Epidermal melanocyte (primary cell): ENCODE results near the gene GALK1.
"Not testable (repeated sequence)": the region's sequence is repeated elsewhere in the genome, so short reads cannot be mapped to it uniquely, and the experiment has no call there.

Source experiments
- DNase-seq: peaks from one replicate; pipeline ENCODE4 v3.0.0; 2011; ENCODE audit warnings: low spot score; ENCODE audit not compliant: insufficient read length

GALK1 gene

GRCh38 chr17:75784473-75785015, 19.6 kb upstream of the GALK1 start, which contains the start of gene UNK:
Gene UNK, plus strand, starts transcription at chr17:75784806. Its CDS starts 75 bp downstream, at chr17:75784881.
- peak; percentile 93 for DNase-seq

- DNase-seq, result no peak
Measured at GRCh38 chr17:75783803-75784472, 18.9 kb upstream of the GALK1 start.

- DNase-seq, result no peak
Measured at GRCh38 chr17:75783069-75783783, 18.2 kb upstream of the GALK1 start.

GRCh38 chr17:75779987-75780889, 15.2 kb upstream of the GALK1 start:
- no peak for DNase-seq

- DNase-seq, result peak; percentile 98
Measured at GRCh38 chr17:75779250-75779986, 14.4 kb upstream of the GALK1 start.

DNA sequence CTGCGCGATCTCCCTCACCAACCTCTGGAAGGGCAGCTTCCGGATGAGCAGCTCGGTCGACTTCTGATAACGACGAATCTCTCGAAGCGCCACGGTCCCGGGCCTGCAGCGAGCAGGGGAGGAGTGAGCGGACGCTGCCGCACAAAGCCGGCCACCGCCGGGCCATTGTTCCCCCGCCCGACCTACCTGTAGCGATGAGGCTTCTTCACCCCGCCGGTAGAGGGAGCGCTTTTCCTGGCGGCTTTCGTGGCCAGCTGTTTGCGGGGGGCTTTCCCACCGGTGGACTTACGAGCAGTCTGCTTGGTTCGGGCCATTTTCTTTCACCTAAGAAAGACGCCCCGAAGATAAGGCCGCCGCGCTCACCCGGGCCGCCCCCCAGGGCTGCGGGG, 13.9 kb upstream of the GALK1 start:
- no peak for DNase-seq

DNA sequence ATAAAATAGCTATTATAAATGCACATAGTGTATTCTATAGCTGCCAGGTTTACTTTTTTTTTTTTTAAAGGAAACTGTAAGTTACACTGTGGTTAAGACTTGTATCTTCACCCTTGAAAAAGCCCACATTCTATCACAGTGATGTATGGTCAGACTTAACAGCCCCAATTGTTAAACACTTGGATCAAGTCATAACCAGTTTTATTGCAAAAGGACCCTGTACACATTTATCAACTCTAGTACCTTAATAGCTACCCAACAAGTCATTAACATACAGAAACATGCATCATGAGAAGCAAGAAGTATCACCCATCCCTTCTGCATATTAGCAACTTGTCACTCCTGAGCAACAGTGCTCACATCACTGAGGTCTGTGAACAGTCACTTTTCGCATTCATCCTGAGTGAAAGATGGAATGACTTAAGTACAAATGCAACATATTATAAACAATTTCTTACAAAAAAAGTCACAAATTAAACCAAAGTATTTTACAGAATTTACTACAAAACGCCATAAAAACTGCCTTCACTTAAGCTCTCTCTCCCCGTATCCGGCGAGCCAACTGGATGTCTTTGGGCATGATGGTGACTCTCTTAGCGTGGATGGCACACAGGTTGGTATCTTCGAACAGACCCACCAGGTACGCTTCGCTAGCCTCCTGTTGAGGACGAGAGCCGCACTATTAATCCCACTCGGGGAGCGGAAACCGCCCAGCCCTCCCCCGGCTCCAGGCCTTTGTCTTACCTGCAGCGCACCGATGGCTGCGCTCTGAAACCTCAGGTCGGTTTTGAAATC, 13.3 kb upstream of the GALK1 start:
- DNase-seq, result not testable (repeated sequence)

GRCh38 chr17:75777296-75777922, 12.4 kb upstream of the GALK1 start:
- no peak for DNase-seq

GRCh38 chr17:75776386-75777295, 11.6 kb upstream of the GALK1 start:
- no peak for DNase-seq

DNA sequence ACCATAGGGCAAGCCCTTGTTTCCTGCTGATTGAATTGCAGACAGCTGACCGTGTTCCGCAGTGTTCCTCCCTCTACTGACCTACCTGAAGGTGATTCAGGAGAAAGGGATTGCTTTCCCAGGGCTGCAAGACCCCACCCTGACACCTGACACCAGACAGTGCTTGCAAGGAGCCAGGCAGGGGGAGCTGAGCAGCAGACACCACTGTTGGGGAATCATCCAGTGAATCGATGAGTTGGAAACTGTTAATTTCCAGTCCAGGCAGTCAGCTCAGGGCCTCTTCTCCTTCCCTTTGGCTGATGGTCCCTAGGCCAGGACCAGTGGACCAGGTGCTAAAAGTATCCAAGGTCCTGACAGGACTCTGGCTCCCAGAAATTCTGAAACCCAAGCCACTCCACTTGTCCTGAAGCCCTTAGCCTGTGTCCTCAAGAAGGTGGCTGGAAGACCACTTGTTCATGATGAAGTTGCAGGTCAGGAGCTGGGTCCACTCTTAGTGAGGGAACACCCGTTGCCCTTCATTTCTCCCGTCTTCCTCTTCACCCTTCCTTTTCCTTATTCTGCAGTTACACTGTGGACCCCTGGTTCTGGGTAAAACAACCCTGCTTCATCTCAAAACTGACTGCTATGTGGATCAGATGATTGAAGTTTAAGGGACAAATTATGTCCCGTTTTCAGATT, 10.1 kb upstream of the GALK1 start:
- DNase-seq, result no peak

DNA sequence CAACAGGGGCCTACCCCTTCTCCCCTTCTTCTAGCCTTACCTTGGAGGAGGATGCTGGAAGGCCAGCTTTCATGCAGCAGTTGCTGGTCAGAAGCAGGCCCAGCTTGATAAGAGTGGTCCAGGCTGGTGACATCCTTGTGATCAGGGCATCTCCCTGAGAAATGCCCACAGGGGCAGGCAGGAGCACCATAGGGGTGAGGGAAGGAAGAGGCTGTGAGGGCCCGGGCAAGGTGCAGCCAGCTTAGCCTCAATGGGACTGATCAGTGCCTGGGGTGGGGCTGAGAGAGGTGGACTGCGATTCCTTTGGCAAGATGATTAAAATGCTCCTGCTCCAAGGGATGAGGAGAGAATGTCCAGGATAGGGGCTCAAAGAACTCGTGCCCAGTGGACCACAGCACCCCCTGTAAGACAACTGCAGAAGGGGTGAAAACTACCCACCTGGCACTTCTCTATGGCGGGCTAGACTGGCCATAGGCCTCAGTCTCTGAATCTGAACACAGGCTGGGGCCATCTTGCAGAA, 9.5 kb upstream of the GALK1 start:
- no peak for DNase-seq

- DNase-seq, result no peak
Measured at GRCh38 chr17:75773808-75774470, 8.9 kb upstream of the GALK1 start.

GRCh38 chr17:75773121-75773807, 8.3 kb upstream of the GALK1 start:
- no peak for DNase-seq

- no peak for DNase-seq
Measured at GRCh38 chr17:75771334-75772281, 6.6 kb upstream of the GALK1 start.

- DNase-seq, result no peak
Measured at GRCh38 chr17:75769536-75769935, 4.5 kb upstream of the GALK1 start.

DNA sequence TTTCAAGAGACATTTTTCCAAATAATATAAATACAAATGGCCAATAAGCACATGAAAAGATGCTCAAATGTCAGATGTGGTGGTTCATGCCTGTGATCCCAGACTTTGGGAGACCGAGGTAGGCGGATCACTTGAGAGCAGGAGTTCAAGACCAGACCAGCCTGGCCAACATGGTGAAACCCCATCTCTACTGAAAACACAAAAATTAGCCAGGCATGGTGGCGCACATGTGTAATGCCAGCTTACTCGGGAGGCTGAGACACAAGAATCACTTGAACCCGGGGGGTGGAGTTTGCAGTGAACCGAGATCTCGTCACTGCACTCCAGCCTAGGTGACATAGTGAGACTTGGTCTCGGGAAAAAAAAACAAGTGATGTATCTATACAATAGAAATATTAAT, 2.9 kb upstream of the GALK1 start:
- DNase-seq, result no peak
